ENCODE measurements around the gene SHLD1.

The SHLD1 gene

GRCh38 chr20:5848711-5849505 is 98.7 kb downstream of the SHLD1 start:
- no peak for DNase-seq (ENCODE audit: low read depth in 3 of 3)

- no peak for DNase-seq (ENCODE audit: low read depth in 3 of 3)
Measured at GRCh38 chr20:5855939-5856338, 105.7 kb downstream of the SHLD1 start.

GRCh38 chr20:5859608-5860007 is 109.4 kb downstream of the SHLD1 start:
- no peak for DNase-seq (ENCODE audit: low read depth in 3 of 3)

- no peak for DNase-seq (ENCODE audit: low read depth in 3 of 3)
Measured at GRCh38 chr20:5862703-5863039, 112.5 kb downstream of the SHLD1 start.

- DNase-seq (ENCODE audit: low read depth in 3 of 3) = no peak
Measured at GRCh38 chr20:5863040-5863833, 113.0 kb downstream of the SHLD1 start.

- no peak for DNase-seq (ENCODE audit: low read depth in 3 of 3)
Measured at GRCh38 chr20:5864428-5864827, 114.2 kb downstream of the SHLD1 start.

GRCh38 chr20:5864873-5865587 is 114.8 kb downstream of the SHLD1 start:
- no peak for DNase-seq (ENCODE audit: low read depth in 3 of 3)

- no peak for DNase-seq (ENCODE audit: low read depth in 3 of 3)
Measured at GRCh38 chr20:5865604-5866003, 115.4 kb downstream of the SHLD1 start.

- no peak for DNase-seq (ENCODE audit: low read depth in 3 of 3)
Measured at GRCh38 chr20:5870568-5870981, 120.4 kb downstream of the SHLD1 start.

GRCh38 chr20:5871459-5872410 is 121.5 kb downstream of the SHLD1 start:
- DNase-seq (ENCODE audit: low read depth in 3 of 3) = no peak

- no peak for DNase-seq (ENCODE audit: low read depth in 3 of 3)
Measured at GRCh38 chr20:5877128-5877527, 126.9 kb downstream of the SHLD1 start.

GRCh38 chr20:5880326-5880725 is 130.1 kb downstream of the SHLD1 start:
- no peak for DNase-seq (ENCODE audit: low read depth in 3 of 3)

- no peak for DNase-seq (ENCODE audit: low read depth in 3 of 3)
Measured at GRCh38 chr20:5881703-5882102, 131.5 kb downstream of the SHLD1 start.

GRCh38 chr20:5882166-5882565 is 132.0 kb downstream of the SHLD1 start:
- DNase-seq (ENCODE audit: low read depth in 3 of 3) = no peak

GRCh38 chr20:5884465-5885335 is 134.5 kb downstream of the SHLD1 start:
- no peak for DNase-seq (ENCODE audit: low read depth in 3 of 3)

- no peak for DNase-seq (ENCODE audit: low read depth in 3 of 3)
Measured at GRCh38 chr20:5885866-5886265, 135.7 kb downstream of the SHLD1 start.

- no peak for DNase-seq (ENCODE audit: low read depth in 3 of 3)
Measured at GRCh38 chr20:5886788-5887187, 136.6 kb downstream of the SHLD1 start.

GRCh38 chr20:5887386-5887785 is 137.2 kb downstream of the SHLD1 start:
- DNase-seq (ENCODE audit: low read depth in 3 of 3) = no peak

- DNase-seq (ENCODE audit: low read depth in 3 of 3) = no peak
Measured at GRCh38 chr20:5888041-5888440, 137.8 kb downstream of the SHLD1 start.

- DNase-seq (ENCODE audit: low read depth in 3 of 3) = no peak
Measured at GRCh38 chr20:5890773-5891441, 140.7 kb downstream of the SHLD1 start.
